NCI-H2171 (cell line): ENCODE measurements around the gene PIK3R6.
"Not testable (repeated sequence)": the region's sequence is repeated elsewhere in the genome, so short reads cannot be mapped to it uniquely, and the experiment has no call there.

Source experiments
- DNase-seq: peaks from one replicate; lab custom pipeline; 2025; lab: John Stamatoyannopoulos, UW

The PIK3R6 gene

DNA sequence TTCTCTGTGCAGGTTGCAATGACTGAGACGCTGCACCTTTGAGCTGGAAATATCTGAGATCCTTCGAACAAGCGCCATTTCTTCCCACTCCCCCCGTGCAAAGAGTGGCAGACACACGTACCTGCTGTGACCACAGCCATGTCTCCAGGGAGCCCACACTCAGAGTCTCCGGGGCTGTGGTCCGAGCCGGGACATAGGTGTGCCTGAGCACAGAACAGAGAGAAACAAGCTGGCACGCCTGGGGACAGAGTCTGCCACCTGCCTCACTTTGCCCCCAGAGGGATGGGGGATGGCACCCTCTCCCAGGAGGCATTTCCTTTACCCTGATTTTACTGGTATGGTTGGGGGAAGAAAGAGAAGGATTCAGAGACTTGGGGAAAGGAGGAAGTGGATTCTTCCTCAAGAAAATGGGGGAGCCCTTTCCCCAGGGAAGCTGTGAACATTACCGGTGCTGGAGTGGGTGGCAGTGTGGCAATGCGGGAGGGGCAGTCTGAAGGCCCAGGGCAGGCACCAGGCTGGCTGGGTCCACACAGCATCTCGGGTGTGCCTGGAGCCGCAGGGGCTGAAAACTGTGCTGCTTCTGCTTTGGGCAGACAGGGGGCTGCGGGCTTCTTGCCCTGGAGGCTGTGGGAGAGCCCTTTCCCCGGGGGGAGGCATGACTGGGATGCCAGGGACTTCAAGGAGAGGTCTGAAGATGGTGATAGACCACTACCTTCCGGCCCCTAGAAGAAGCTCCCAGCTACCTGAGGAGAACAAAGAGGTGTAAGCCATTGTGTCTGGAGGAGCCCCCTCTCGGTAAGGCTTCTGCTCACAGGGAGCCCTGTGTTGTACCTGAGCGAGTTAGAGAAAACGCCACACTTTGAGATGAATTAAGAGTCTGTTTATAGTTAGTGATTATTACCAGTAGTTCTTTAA, 6.6 kb upstream of the PIK3R6 start:
- no peak for DNase-seq

DNA sequence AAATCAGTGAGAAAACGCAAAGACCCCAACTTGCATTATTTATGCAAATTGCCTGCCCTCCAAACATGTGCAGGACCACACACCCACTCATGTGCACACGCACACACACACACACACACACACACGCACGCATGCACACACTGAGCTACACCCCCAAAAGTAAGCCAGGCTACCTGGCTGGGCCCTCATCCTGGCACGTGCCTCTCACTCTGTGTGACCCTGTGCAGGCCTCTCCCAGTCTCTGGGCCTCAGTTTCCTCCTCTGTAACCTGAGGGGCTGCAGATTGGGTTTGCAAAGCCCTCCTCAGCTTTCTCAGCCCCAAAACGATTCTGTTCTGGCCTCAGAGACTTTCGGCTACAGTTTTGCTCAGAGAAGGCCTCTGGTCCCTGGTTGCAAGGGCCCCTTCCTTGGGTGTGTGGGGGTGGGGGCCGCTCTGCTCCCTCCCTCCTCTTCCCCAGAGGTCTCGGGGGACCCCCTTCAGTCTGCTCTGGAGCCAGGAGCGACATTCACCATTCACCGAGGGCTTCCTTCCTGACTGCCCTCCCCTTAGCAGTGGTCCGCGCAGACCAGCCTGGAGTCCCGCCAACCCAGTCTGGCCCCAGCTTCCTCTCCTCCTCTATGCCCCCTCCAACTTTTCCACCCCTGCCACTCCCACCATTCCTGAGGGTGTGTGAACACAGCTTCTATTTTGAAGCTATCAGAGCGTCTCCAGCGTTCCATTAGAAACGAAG, 5.4 kb upstream of the PIK3R6 start:
- DNase-seq: no peak

DNA sequence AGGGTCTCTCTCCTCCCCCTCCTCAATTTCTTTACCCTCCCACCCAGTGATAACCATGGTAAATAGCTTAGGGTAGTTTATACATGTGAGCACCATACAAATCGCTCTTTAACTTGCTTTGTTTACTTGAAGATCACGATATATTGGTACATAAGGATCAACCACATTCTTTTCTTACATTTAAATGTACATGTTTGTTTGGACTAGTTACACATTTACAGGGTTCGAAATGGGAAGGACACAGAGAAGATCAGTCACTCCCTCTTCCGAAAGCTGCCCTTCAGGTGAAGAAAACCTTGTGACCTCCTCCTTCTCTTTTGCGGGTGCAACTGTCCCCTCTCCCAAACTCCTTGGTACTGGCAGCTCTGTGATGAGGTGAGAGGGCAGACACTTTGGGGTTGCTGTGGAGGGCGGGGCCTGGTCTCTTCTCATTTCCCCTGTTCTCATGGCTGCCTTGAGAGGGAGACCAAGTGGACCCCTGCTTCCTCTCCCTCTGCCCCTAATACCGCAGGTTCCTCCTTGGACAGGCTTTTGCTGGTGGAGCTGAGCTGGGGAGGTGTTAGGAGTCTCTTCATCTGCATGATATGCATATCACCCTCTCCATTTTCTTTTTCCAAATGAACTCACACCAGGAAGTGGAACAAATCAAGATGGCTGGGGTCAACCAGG, 4.7 kb upstream of the PIK3R6 start:
- no peak for DNase-seq

DNA sequence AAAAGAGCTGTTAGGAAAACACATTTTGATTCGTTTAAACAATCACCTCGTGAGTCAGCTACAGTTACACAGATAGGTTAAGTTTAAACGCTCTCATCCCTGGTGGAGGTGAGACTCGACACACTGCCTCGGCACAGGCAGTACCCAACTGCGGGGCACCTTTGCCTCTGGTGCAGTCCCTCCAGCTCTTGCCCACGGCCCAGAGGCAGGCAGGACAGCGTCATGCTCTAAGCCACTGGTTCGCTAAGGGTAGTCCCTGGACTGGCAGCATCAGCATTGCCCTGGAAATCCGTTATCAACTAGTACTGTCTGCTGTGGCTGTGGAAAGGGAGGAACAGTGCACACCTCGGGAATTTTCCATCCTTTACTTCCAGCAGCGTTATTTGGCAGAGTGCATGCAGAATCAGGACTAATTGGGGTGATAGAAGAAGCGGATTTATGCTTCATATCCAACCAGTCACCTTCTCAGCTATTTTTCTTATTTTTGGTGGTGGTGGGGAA, 3.7 kb upstream of the PIK3R6 start:
- no peak for DNase-seq

DNA sequence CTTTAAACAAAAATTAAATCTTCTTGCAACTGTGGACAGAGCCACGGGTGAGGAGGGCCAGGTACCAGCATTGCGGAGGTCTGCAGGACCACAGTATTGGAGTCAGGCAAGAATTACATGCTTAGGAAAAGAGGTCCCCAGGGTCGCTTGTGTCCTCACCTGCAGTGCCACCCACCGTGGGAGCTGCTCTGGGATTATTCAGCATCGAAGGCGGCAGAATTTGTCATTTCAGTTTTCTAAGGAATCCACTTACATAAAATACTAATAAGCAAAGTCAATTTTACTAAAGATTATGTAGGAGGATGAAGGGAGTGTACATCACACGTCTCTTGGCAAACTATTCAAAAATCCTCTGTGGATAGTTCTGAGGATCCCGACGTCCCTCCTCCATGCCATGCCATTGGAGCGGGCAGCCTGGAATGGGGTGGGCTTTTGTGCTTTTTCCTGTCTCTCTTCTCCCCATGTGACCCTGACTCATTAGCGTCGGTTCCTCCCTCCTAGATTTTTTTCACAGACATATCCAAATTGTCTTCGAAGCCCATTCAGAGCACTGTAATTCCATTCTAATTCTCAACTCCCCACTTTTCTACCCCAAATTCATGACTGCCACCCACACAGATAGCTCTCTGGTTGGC, 3.0 kb upstream of the PIK3R6 start:
- no peak for DNase-seq

DNA sequence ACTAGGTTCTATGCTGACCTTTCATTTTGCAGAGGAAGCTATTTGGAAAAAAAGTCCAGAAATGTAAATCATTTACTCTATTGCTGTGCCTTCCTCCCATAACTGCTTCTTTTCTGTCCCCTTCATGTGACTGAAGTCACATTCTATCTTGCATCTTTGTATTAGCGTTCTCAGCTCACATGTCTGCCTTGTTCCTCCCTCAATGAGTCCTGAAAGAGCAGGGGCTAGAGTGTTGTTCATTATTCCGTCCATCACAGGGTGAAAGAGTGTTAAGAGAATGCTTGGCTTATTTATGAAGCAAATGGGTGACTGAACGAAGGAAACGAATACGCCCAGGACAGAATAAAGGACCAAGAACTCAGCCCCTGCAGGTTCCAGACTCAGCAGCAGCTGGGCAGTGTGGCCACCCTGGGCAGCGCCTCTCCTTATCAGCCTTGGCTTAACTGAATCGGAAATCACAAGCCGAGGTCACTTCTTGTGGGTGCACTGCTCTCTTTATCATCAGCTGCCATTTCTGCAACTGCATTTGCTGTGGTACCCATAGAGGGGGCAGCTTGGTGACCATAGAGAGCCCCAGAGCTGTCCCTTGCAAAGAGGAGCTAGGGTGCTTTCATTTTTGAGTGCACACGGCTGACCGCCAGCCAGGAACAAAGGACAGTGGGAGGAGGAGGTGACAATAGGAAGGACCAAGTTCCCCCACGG, 1.8 kb upstream of the PIK3R6 start:
- no peak for DNase-seq

DNA sequence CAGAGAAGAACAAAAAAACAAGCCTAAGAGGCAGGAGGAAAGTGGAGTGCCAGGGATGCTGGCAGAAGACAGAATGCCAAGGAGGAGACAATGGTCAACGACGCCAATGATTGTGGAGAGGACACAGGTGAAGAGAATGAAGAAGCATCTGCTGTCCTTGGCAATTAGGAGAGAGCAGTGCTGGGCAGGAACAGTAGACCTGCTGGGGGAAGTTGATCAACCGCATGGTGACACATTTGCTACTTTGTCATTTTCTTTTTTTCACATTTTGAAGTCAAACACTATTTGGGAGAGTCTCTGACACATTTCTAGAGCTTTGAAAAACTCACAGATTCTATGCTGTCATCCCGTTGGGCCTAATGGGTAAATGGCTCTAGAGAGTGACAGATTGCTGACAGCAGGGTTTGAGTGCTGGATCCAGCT, 1.1 kb upstream of the PIK3R6 start:
- DNase-seq: no peak

DNA sequence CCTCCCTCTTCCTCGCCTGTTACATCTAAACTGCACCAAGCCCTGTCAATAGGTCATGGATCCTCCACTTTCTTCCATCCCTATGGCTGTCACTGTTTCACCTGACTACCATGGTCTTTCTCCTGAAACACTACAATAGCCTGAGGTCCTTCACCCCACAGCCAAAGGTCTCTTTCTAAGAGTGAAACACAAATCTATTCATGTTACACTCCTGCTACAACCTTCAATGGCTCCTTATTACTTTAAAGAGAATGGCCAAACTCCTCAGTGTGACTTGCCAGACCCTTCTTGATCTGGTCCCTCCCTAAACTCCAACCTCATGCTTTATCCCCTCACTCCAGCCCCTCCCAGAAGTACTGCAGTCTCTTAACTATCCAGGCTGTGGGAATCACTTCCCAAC, 618 bp upstream of the PIK3R6 start:
- DNase-seq: no peak

DNA sequence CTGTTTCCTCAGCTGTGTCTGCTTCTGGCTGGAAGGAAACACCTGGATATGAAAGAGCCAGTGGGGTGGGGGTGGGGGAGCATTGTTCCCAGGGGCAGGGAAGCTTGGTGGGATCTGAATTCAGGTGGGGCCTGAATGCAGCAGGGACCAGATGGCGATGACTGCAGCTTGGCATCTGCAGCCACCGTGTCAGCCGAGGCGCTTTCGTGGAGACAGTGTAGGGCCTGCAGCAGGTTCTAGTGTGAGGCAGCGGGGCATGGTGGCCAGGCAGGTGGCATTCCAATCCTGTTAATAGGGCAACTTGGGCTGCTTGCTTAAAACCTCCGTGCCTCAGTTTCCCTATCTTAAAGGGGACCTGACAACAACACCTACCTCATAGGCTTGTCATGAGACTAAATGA, 1.7 kb downstream of the PIK3R6 start:
- no peak for DNase-seq

DNA sequence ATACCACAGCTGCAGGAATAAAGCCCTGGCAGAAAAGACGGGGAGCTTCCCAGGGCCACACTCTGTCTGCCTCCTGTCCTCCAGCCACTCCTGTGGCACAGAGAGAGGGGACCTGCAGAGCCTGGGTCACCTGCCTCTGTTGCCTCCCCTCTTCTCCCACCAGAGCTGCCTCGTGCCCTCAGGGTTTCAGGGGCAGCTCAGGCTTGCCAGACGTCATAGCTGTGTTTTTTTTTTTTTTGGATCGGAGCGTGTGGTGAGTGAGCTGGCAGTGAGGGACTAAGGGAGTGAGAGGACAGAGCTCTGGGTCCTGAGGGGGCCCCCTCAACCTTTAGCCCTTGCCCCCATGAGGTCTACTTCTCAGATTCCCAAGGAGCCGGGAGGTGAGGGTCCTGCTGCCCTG, 2.1 kb downstream of the PIK3R6 start:
- DNase-seq: no peak

DNA sequence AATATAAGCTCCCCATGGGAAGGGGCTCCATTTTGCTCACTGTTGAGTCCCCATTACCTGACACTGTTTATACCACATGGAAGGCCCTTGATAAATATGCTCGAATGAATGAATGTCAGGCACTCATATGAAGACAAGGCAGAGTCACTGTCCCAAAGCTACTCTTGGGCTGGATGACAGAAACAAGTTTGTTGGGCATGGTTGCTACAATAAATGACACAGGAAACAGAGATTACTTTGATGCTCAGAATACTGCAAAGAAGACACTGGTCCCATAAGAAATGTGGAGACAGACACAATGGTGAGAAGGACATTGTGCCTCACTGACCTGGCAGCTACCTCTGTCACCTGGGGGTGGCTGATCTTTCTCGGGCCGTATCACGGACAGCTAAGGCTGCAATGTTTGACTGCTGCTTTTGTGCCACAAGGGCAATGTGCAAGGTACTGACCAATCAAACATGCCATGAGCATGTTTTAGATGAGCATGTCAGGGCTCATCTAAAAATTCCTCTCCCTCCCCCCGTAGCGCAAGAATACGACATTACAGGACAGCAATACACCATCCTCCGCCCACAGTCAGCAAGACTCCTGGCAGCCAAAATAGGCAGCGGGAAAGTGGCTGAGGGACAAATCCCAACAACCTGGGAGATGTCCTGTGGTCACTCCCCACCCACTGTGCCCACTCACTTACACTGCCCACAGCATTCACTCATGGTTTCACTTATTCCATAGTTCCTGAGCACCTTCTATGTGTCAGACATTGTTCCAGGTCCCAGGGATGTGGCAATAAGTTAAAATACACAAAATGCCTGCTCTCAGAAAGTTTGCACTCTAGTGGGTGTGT, 5.0 kb downstream of the PIK3R6 start:
- DNase-seq: no peak

DNA sequence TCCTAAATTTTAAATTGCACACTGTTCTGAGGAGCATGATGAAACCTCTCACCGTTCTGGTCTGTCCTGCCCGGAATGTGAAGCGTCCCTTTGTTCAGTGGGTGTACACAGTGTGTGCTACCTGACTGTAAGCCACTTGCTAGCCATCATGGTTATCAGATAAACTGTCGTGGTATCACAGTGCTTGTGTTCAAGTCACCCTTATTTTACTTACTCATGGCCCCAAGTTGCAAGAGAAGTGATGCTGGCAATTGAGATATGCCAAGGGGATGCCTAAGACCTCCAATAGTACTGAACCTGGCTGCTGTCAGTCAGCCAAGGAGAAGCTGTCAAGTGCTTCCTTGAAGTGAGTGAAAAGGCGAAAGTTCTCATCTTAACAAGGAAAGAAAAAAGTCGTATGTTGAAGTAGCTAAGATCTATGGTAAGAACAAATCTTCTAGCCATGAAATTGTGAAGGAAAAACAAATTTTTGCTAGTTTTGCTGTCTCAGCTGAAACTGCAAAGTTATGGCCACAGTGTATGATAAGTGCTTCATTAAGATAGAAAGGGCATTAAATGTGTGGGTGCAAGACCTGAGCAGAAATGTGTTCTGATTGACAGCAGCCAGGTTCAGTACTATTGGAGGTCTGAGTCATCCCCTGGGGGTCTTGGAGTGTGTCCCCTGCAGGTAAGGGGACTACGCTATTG, 5.8 kb downstream of the PIK3R6 start:
- no peak for DNase-seq

DNA sequence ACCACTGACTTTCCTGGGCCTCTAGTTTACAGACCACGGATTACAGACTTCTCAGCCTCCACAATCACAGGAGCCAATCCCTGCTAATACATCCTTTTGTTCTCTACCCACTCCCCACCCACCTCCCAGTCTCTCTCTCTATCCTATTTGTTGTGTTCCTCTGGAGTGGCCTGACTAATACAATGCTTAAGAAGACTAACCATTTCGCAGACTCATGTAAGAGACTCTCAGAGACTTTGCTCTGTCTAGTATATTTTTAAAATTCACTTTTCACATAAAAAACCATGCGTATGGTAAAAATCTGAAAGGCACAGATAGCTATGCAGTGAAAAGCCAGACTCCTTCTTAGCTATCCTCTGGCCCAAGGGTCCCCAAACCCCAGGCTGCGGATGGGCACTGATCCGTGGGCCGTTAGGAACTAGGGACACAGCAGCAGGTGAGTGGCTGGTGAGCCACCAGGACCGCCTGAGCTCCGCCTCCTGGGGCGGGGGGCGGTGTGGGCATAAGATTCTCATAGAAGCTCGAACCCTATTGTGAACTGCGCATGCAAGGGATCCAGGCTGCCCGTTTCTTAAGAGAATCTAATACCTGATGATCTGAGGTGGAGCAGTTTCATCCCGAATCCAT, 7.6 kb downstream of the PIK3R6 start:
- no peak for DNase-seq

DNA sequence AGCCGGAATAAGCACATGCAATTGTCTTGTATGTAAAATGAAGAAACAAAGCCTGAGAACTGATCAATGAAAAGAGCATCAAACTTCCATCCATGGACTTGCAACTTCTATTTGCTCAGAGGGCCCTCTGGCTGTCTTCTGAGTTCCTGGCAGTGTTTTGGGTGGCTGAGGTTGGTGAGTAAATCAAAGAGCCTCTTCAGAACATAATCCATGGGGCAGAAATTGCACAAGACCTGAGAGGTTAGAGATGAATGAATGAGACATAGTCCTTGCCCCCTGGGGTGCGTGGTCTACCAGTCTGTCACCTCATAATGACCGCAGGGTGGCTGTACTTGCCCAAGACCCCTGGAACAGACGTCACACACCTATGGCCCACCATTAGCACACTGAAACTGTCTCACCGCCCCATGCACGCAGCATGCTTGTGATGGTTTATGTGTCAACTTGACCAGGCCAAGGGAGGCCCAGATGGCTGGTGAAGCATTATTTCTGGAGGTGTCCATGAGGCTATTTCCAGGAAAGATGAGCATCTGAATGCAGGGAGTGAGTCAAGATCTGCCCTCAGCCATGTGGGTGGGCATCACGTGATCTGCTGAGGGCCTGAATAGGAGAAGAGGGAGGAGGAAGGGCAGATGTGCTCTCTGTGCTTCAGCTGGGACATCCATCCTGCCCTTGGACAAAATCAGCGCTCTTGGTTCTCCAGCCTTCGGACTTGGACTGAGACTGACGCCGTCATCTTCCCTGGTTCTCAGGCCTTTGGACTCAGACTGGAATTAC, 8.3 kb downstream of the PIK3R6 start:
- no peak for DNase-seq

DNA sequence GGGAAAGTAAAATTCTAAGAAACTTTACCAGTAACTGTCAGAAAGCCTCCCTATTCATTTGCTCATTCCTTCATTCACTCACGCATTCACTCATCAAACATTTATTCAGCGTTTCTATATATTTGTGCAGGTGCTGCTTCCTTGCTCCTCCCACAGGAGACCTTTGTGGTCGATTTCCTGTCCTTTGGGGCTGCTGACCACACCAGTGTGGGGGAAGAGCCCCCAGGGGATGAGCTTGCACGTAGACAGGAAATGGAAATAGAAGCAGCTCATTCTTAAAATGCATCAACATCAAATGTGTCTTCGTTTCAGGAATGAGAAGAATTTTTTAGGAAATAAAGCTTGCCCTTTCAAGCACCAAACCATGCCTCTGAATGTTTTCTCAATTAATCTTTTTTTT, 9.6 kb downstream of the PIK3R6 start:
- DNase-seq: no peak

DNA sequence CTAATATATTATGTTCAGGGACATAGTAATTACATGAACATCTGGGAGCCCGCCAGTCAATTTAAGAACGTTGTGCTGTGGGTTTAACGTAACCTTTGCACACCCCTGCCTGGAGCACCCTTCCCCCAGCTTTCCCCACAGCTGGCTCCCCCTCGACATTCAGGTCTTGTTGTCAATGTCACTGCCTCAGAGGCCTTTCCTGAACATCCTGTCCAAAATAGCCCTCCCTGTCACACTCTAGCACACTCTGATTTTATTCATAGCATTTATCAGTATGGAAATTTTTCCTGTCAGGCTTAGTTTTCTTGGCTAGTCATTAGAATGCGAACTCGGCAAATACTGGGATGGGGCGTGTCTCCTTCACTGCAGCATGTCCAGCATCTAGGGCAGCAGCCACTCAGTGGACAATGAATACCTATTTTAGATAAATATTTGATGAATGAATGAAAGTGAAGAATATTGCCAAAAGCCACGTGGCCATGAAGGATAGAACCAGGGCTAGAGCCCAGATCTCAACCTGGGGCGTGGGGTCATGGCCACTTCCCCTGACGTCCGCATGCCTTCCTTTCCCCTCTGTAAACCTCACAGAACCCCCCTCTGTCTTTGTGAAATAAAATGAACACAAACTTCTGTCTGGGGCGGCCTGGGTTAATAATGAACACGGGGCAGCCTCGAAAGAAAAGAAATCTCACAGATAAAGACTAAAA, 10.5 kb downstream of the PIK3R6 start:
- DNase-seq: no peak

DNA sequence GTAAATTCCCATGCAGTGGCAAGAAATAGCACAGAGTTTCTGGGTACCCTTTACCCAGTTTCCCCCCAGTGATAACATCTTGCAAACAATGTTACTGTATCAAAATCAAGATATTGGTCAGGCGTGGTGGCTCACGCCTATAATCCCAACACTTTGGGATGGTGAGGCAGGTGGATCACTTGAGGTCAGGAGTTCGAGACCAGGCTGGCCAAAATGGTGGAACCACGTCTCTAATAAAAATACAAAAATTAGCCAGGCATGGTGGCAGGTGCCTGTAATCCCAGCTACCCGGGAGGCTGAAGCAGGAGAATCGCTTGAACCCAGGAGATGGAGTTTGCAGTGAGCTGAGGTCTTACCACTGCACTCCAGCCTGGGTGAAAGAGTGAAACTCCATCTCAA, 11.3 kb downstream of the PIK3R6 start:
- not testable (repeated sequence) for DNase-seq
